GM13977 (cell line): ENCODE data around the gene SLC22A4.

Source experiments
- DNase-seq: peaks from one replicate; pipeline ENCODE4 v3.0.0; 2012; ENCODE audit warnings: low spot score
- in situ Hi-C: fragments of 300-500 bp; cut with MboI; formaldehyde crosslinking; loops from one replicate; pipeline ENCODE4 v1.12.0; 2022; ENCODE audit warnings: low sequenced_read_pairs, low pct_unique_long_range_greater_than_20kb, mixed read lengths, inconsistent platforms; ENCODE audit not compliant: unreplicated experiment
- TF ChIP-seq, protein P1 (sequence below): IDR thresholded peaks from 2 replicates; pipeline ENCODE4 v1.5.1; 2012; ENCODE audit warnings: mild to moderate bottlenecking, control low read depth; ENCODE audit not compliant: insufficient read depth; ENCODE audit errors: extremely low read depth, missing control alignments

Gene SLC22A4

GRCh38 chr5:132253452-132254320 lies 40.5 kb upstream of the SLC22A4 start:
- TF ChIP-seq, protein P1, sequence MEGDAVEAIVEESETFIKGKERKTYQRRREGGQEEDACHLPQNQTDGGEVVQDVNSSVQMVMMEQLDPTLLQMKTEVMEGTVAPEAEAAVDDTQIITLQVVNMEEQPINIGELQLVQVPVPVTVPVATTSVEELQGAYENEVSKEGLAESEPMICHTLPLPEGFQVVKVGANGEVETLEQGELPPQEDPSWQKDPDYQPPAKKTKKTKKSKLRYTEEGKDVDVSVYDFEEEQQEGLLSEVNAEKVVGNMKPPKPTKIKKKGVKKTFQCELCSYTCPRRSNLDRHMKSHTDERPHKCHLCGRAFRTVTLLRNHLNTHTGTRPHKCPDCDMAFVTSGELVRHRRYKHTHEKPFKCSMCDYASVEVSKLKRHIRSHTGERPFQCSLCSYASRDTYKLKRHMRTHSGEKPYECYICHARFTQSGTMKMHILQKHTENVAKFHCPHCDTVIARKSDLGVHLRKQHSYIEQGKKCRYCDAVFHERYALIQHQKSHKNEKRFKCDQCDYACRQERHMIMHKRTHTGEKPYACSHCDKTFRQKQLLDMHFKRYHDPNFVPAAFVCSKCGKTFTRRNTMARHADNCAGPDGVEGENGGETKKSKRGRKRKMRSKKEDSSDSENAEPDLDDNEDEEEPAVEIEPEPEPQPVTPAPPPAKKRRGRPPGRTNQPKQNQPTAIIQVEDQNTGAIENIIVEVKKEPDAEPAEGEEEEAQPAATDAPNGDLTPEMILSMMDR, result no peak
- DNase-seq, result no peak
- in situ Hi-C loops, result no loop called here

DNA sequence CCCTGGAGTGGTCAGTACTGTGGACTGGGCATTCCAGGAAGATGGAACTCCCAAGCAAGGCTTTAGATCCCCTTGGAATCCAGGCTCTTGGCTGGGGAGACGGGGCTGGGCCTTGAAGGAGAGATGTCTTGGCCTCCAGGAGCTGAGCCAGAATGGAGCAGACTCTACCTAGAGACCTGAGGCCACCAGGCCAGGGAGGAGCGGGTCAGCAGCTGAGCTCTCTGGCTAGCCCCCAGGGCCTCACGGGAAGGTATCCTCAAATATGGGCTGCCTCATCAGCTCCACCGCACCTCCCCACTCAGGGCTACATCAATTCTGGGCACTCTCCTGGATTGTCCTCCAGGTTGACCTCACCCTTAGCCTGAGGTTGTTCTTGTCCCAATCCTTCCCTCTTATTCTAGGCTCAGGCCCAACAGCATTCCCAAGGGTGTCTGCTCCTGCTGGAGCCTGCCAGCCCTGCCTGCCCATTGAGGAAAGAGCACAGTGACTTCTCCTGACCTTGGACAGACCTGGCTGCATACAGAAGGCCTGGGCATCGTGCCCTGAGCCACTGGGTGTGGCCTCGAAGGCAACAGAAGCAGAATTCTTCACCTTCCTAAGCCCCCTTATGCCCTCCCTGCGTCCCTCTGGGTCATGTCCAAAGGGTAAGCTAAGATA lies 39.7 kb upstream of the SLC22A4 start:
- in situ Hi-C loops, result no loop called here
- TF ChIP-seq, protein P1, result no peak
- DNase-seq, result no peak

GRCh38 chr5:132256086-132256782 lies 38.0 kb upstream of the SLC22A4 start:
- in situ Hi-C loops, result no loop called here
- TF ChIP-seq, protein P1, result no peak
- DNase-seq, result peak; percentile 9

- in situ Hi-C loops, result no loop called here
- DNase-seq, result no peak
- TF ChIP-seq, protein P1, result no peak
Measured at GRCh38 chr5:132256783-132257130, 37.4 kb upstream of the SLC22A4 start.

GRCh38 chr5:132257131-132258101 lies 36.8 kb upstream of the SLC22A4 start, which contains the start of gene PDLIM4:
Gene PDLIM4 (plus strand): TSS chr5:132257696. CDS start chr5:132257735, 39 bp downstream.
- TF ChIP-seq, protein P1, result no peak
- in situ Hi-C loops, result no loop called here
- DNase-seq, result peak; percentile 15
